ENCODE measurements around the gene GNPNAT1. TPM values are rescaled to one million over a fixed set of nuclear protein-coding genes. Genes with fewer than 3 reads are reported as not detected.
A peak's percentile ranks its signal among the peaks of the same experiment; 100 is the strongest.

GNPNAT1 gene
- total and polyA plus RNA-seq, 11 donors, result 2.7 to 19.9 (median 8.0) TPM

DNA sequence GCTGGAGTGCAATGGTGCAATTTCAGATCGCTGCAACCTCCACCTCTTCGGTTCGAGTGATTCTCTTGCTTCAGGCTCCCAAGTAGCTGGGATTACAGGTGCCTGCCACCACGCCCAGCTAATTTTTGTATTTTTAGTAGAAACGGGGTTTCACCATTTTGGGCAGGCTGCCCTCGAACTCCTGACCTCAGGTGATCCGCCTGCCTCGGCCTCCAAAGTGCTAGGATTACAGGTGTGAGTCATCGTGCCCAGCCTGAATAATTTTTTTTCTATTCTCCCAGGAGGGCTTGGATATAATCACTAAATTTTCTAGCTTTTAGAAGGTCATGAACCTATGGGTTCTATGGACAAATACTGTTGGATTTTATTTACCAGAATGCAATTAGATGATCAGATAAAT, 44.7 kb upstream of the GNPNAT1 start:
- WGBS, 4 donors, result 93 to 96% (median 96%) methylated on average over 9 of the region's 9 CpGs
- Histone ChIP-seq H3K4me3 (no peak overlapping the region), H3K36me3 (no peaks in the 10 kb centered on the region), H3K27me3 (no peaks in the 10 kb centered on the region), H3K27ac (no peak overlapping the region), H3K9me3 (no peaks in the 10 kb centered on the region), H3K4me1 (no peaks in the 10 kb centered on the region)
- TF ChIP-seq, protein P1, sequence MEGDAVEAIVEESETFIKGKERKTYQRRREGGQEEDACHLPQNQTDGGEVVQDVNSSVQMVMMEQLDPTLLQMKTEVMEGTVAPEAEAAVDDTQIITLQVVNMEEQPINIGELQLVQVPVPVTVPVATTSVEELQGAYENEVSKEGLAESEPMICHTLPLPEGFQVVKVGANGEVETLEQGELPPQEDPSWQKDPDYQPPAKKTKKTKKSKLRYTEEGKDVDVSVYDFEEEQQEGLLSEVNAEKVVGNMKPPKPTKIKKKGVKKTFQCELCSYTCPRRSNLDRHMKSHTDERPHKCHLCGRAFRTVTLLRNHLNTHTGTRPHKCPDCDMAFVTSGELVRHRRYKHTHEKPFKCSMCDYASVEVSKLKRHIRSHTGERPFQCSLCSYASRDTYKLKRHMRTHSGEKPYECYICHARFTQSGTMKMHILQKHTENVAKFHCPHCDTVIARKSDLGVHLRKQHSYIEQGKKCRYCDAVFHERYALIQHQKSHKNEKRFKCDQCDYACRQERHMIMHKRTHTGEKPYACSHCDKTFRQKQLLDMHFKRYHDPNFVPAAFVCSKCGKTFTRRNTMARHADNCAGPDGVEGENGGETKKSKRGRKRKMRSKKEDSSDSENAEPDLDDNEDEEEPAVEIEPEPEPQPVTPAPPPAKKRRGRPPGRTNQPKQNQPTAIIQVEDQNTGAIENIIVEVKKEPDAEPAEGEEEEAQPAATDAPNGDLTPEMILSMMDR (IDR thresholded peaks at IDR 0.05), result no peak
- TF ChIP-seq POLR2A (IDR thresholded peaks at IDR 0.05), result no peak
- DNase-seq (no peak), ATAC-seq (no peak)
- intact Hi-C loops (cut with DNase I), result no loop called here

DNA sequence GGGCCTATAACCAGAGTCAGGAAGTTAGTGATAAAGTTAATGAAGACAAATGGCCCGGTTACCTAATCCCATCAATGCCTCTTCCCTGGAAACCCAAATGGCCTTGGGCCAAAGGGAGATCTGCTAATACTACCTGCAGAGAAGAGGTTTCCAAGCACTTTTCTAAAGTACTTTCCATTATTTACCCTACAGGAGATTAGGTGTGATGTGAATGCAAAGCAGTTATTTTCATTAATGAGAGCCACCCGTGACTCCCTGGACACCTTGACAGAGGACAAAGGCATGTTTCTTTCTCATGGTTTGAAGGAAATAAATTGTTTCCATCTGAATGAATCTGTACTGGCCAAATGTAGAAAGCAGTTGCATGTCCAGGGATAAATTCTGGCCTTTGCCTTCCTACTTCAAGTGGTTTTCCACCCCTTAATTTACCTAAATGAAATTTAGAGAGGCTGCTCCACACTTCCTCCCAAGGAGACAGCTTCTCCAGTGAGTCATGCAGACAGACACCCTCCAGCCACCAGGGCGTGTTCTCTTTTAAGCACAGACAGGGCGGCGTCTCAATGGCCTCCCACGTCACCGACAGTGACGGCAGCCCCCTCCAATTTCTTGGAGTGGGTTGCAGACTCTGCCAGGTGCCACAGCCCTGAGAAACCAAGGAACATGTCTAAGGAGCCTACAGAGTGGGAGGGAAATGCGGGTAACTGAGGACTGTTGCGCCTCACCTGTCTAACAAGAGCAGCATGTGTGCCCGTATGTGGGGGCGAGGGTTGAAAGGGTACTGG, 43.9 kb upstream of the GNPNAT1 start:
- intact Hi-C loops (cut with DNase I), result no loop called here
- H3K4me3 ChIP-seq, result no peak overlapping the region
- no peak for TF ChIP-seq POLR2A (IDR thresholded peaks at IDR 0.05)
- TF ChIP-seq, protein P1 (IDR thresholded peaks at IDR 0.05), result no peak
- H3K9me3 ChIP-seq, result no peaks in the 10 kb centered on the region
- H3K27me3 ChIP-seq, result no peaks in the 10 kb centered on the region
- WGBS, 4 donors, result 80 to 91% (median 83%) methylated on average over 12 of the region's 12 CpGs
- peak in 1 of 4 donors; percentile 53 for ATAC-seq
- DNase-seq, result peak in 1 of 5 donors; percentile 34
- H3K4me1 ChIP-seq, result no peaks in the 10 kb centered on the region
- no peak overlapping the region for H3K27ac ChIP-seq
- no peaks in the 10 kb centered on the region for H3K36me3 ChIP-seq

DNA sequence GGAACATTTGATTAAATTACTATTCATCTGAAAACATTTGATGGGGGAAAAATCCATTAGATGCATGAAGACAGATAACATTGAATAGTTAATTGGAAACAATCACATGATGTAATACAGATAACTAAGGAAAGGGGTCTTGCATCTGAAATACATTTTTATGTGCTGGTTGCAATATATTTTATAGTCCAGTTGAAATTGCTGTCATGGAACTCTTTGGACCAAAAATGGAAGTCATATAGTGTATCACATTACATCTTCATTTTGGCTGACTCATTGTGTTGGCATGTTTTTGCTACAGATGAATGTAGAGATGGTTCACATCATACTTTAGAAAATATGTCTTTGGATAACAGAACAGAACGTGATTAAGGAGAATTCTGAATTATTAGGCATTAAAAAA, 43.0 kb upstream of the GNPNAT1 start:
- Histone ChIP-seq H3K4me3 (no peak overlapping the region), H3K4me1 (no peaks in the 10 kb centered on the region), H3K36me3 (no peaks in the 10 kb centered on the region), H3K27me3 (no peaks in the 10 kb centered on the region), H3K9me3 (no peaks in the 10 kb centered on the region), H3K27ac (no peak overlapping the region)
- 67 to 70% (median 68%) methylated on average over 1 of the region's 1 CpG for WGBS, 4 donors
- ATAC-seq (no peak), DNase-seq (no peak)
- intact Hi-C loops (cut with DNase I), result no loop called here
- TF ChIP-seq POLR2A (IDR thresholded peaks at IDR 0.05), result no peak
- TF ChIP-seq, protein P1 (IDR thresholded peaks at IDR 0.05), result no peak

- ATAC-seq (no peak), DNase-seq (no peak)
- intact Hi-C loops (cut with DNase I), result no loop called here
- no peak overlapping the region for H3K4me3 ChIP-seq
- H3K4me1 ChIP-seq, result no peaks in the 10 kb centered on the region
- no peaks in the 10 kb centered on the region for H3K27me3 ChIP-seq
- no peak overlapping the region for H3K27ac ChIP-seq
- WGBS, 4 donors, result 92 to 97% (median 94%) methylated on average over 5 of the region's 5 CpGs
- TF ChIP-seq, protein P1 (IDR thresholded peaks at IDR 0.05), result no peak
- no peak for TF ChIP-seq POLR2A (IDR thresholded peaks at IDR 0.05)
- no peaks in the 10 kb centered on the region for H3K36me3 ChIP-seq
- H3K9me3 ChIP-seq, result no peaks in the 10 kb centered on the region
Measured at GRCh38 chr14:52833891-52834290, 42.5 kb upstream of the GNPNAT1 start.
